Panc1 (cell line): ENCODE measurements around the gene RGS10. TPM values are rescaled to one million over a fixed set of nuclear protein-coding genes. Genes with fewer than 3 reads are reported as not detected.

ENCODE experiments used
- ATAC-seq: fragments of 200-7000 bp; cut with Tn5 transposase; 2 replicates; pipeline ENCODE4 v1.9.1; 2020; ENCODE audit warnings: mild to moderate bottlenecking, moderate library complexity
- BruUV-seq: library from RNA; stranded (reverse); fragments of 400-500 nt; replicated peaks from 2 replicates; lab custom pipeline; 2021; lab: Mats Ljungman, UMichigan
- CTCF ChIA-PET: fragments of 300-600 bp; sonication (Branson Sonifier 250); formaldehyde crosslinking; loops from one replicate; lab custom pipeline; 2022; ENCODE audit warnings: antibody characterized with exemption; lab: Charles Lee
- POLR2A ChIA-PET: fragments of 300-600 bp; sonication (Branson Sonifier 250); formaldehyde crosslinking; loops from one replicate; lab custom pipeline; 2022; ENCODE audit warnings: antibody characterized with exemption; lab: Charles Lee
- DNase-seq: peaks from one replicate; pipeline ENCODE4 v3.0.0-alpha.2; 2010; ENCODE audit warnings: low read depth, low spot score
- H3K27ac ChIP-seq: 2 replicates; pipeline ENCODE4 v1.5.1; 2011; ENCODE audit warnings: mild to moderate bottlenecking, low read length, inconsistent platforms
- H3K27me3 ChIP-seq: fragments of 200-500 bp; sonication (Bioruptor generic); 2 replicates; pipeline ENCODE4 v1.6.0; 2014; ENCODE audit warnings: low read length, inconsistent platforms; ENCODE audit not compliant: control insufficient read depth, insufficient read depth
- H3K36me3 ChIP-seq: fragments of 200-500 bp; sonication (Bioruptor generic); 2 replicates; pipeline ENCODE4 v1.5.1; 2014; ENCODE audit warnings: inconsistent platforms, mild to moderate bottlenecking, low read length, moderate library complexity; ENCODE audit not compliant: control insufficient read depth, insufficient read depth
- H3K4me1 ChIP-seq: 2 replicates; pipeline ENCODE4 v1.5.1; 2011; ENCODE audit warnings: inconsistent platforms, mild to moderate bottlenecking, low read length, moderate library complexity; ENCODE audit not compliant: control insufficient read depth, insufficient read depth
- H3K4me3 ChIP-seq, 2 experiments: 2 replicates each; pipeline ENCODE4 v1.5.1; 2011 to 2012; ENCODE audit warnings: low read depth in 2 of 2, low read length in 2 of 2, mild to moderate bottlenecking in 2 of 2, inconsistent platforms in 1 of 2, moderate library complexity in 1 of 2
- H3K9me3 ChIP-seq: fragments of 200-500 bp; sonication (Bioruptor generic); 2 replicates; pipeline ENCODE4 v1.5.1; 2014; ENCODE audit warnings: low read depth, mild to moderate bottlenecking, inconsistent platforms, low read length, moderate library complexity; ENCODE audit not compliant: control insufficient read depth, insufficient read depth
- CTCF ChIP-seq: fragments of 450-650 bp; IDR thresholded peaks from 2 replicates; pipeline ENCODE4 v1.5.1; 2017; ENCODE audit warnings: mild to moderate bottlenecking
- POLR2AphosphoS5 ChIP-seq: IDR thresholded peaks from 2 replicates; pipeline ENCODE4 v1.6.1; 2012; ENCODE audit warnings: mild to moderate bottlenecking, low read depth, low read length, moderate library complexity
- SIN3A ChIP-seq: IDR thresholded peaks from 2 replicates; pipeline ENCODE4 v1.6.1; 2012; ENCODE audit warnings: low read depth, mild to moderate bottlenecking, low read length, moderate library complexity, borderline replicate concordance; ENCODE audit not compliant: insufficient read depth
- TCF7L2 ChIP-seq: IDR thresholded peaks from 2 replicates; pipeline ENCODE4 v1.6.1; 2011; ENCODE audit warnings: mild to moderate bottlenecking, low read depth, low read length, inconsistent platforms
- in situ Hi-C: cut with HindIII; loops from 2 replicates; pipeline ENCODE4 v1.10.0; 2016; ENCODE audit warnings: low sequenced_read_pairs, low pct_unique_long_range_greater_than_20kb
- intact Hi-C: fragments of 100-400 bp; cut with micrococcal nuclease; formaldehyde crosslinking; loops from one replicate; pipeline ENCODE4 v1.10.0; 2022; ENCODE audit not compliant: unreplicated experiment
- total RNA-seq: library from RNA; stranded (reverse); gene quantifications from one replicate; pipeline ENCODE4 v1.2.1, GENCODE V29; 2021; ENCODE audit not compliant: unreplicated experiment
- TF ChIP-seq, protein P1 (sequence below), 2 experiments: IDR thresholded peaks; 2 replicates each; pipeline ENCODE4 v1.6.1; 2011 to 2012; ENCODE audit warnings: low read depth in 2 of 2, control low read depth in 1 of 2, low read length in 1 of 2, mild to moderate bottlenecking in 1 of 2, moderate library complexity in 1 of 2; ENCODE audit not compliant: insufficient read depth in 1 of 2

The RGS10 gene
- total RNA-seq, 1 experiment from 2014 or later, result 68.6 TPM

DNA sequence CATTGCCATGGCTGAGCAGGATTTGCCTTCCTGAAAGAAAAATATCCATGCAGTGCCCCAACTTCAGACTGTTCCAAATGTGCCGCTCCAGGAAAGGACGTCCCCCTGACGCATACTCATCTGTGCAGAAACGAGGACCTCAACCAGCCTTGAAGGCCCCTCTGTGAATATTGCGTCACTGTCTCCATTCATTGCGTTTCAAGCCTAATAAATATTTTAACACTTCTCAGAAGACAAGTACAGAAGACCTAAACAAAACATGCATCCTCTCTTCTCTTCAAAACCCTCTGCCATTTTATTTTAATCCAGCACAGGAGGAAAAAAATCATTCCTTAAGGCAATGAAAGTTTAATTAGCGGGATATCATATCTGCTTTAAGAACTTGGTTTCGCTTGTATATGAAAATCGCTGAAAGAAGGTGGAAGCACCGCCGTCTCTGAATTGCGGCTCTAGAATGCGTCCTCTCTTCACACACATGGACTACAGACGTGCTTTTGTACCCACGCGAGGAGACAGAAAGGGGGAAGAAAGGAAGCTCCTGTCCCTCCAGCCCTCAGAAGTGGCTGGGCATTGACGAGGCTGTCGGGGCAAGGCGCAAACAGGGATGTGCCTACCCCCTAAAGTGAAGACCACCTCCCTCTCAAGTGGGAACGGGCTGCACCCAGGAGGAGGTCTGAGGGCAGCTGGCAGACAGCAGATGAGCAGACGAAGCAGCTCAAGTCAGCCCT is 36.8 kb downstream of the RGS10 start:
- no TSS peak for BruUV-seq
- ChIA-PET POLR2A (no interaction called here), CTCF (no interaction called here)
- ATAC-seq (no peak), DNase-seq (no peak)
- in situ Hi-C loops (no loop called here), intact Hi-C loops (no loop called here)
- H3K36me3 ChIP-seq, result no peaks in the 10 kb centered on the region
- no peaks in the 10 kb centered on the region for H3K4me1 ChIP-seq
- H3K4me3 ChIP-seq, result no peak overlapping the region
- no peak for TF ChIP-seq TCF7L2
- no peak overlapping the region for H3K27ac ChIP-seq
- H3K27me3 ChIP-seq, result no peaks in the 10 kb centered on the region
- H3K9me3 ChIP-seq, result no peaks in the 10 kb centered on the region

GRCh38 chr10:119505131-119505551 is 37.4 kb downstream of the RGS10 start:
- H3K27ac ChIP-seq, result no peak overlapping the region
- ChIA-PET CTCF (no interaction called here), POLR2A (no interaction called here)
- ATAC-seq (no peak), DNase-seq (no peak)
- in situ Hi-C loops, result no loop called here
- H3K36me3 ChIP-seq, result no peaks in the 10 kb centered on the region
- H3K4me3 ChIP-seq, result no peak overlapping the region
- no peaks in the 10 kb centered on the region for H3K4me1 ChIP-seq
- TF ChIP-seq CTCF (no peak), SIN3A (no peak), POLR2AphosphoS5 (no peak), TCF7L2 (no peak)
- TF ChIP-seq, protein P1, sequence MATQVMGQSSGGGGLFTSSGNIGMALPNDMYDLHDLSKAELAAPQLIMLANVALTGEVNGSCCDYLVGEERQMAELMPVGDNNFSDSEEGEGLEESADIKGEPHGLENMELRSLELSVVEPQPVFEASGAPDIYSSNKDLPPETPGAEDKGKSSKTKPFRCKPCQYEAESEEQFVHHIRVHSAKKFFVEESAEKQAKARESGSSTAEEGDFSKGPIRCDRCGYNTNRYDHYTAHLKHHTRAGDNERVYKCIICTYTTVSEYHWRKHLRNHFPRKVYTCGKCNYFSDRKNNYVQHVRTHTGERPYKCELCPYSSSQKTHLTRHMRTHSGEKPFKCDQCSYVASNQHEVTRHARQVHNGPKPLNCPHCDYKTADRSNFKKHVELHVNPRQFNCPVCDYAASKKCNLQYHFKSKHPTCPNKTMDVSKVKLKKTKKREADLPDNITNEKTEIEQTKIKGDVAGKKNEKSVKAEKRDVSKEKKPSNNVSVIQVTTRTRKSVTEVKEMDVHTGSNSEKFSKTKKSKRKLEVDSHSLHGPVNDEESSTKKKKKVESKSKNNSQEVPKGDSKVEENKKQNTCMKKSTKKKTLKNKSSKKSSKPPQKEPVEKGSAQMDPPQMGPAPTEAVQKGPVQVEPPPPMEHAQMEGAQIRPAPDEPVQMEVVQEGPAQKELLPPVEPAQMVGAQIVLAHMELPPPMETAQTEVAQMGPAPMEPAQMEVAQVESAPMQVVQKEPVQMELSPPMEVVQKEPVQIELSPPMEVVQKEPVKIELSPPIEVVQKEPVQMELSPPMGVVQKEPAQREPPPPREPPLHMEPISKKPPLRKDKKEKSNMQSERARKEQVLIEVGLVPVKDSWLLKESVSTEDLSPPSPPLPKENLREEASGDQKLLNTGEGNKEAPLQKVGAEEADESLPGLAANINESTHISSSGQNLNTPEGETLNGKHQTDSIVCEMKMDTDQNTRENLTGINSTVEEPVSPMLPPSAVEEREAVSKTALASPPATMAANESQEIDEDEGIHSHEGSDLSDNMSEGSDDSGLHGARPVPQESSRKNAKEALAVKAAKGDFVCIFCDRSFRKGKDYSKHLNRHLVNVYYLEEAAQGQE (IDR thresholded peaks at IDR 0.05; ENCODE audit: insufficient read depth in 1 of 2, low read depth in 2 of 2, low read length in 1 of 2), result no peak
- no TSS peak for BruUV-seq
- no peaks in the 10 kb centered on the region for H3K9me3 ChIP-seq
- intact Hi-C loops, result no loop called here
- H3K27me3 ChIP-seq, result no peaks in the 10 kb centered on the region

GRCh38 chr10:119504651-119505050 is 37.9 kb downstream of the RGS10 start:
- intact Hi-C loops, result no loop called here
- POLR2A ChIA-PET, result no interaction called here

More at GRCh38 chr10:119504651-119505050, 37.9 kb downstream of the RGS10 start:
- Histone ChIP-seq H3K27ac (no peak overlapping the region), H3K4me1 (no peaks in the 10 kb centered on the region), H3K27me3 (no peaks in the 10 kb centered on the region), H3K4me3 (no peak overlapping the region), H3K36me3 (no peaks in the 10 kb centered on the region), H3K9me3 (no peaks in the 10 kb centered on the region)
- no TSS peak for BruUV-seq
- in situ Hi-C loops, result no loop called here
- DNase-seq (no peak), ATAC-seq (no peak)
- CTCF ChIA-PET, result no interaction called here
- TF ChIP-seq SIN3A (no peak), CTCF (no peak), POLR2AphosphoS5 (no peak), TCF7L2 (no peak)
- TF ChIP-seq, protein P1 (IDR thresholded peaks at IDR 0.05; ENCODE audit: insufficient read depth in 1 of 2, low read depth in 2 of 2, low read length in 1 of 2), result no peak
